A549 (cell line): ENCODE measurements around the gene SULF2. TPM values are rescaled to one million over a fixed set of nuclear protein-coding genes. Genes with fewer than 3 reads are reported as not detected.

ENCODE experiments used
- ATAC-seq, 2 experiments: fragments of 200-7000 bp in 1 of 2; fragments of >200 bp in 1 of 2; cut with Nextera tagmentation in 1 of 2; cut with Tn5 transposase in 1 of 2; 3 replicates each; pipeline versions ENCODE4 v1.8.0 to v1.9.1; 2018 to 2020; ENCODE audit warnings: mild to moderate bottlenecking in 1 of 2, moderate library complexity in 1 of 2
- CTCF ChIA-PET: fragments of 300-600 bp; sonication (Branson Sonifier 250); formaldehyde crosslinking; extraction: SDS; loops from one replicate; lab custom pipeline; 2021; ENCODE audit warnings: antibody characterized with exemption, inconsistent platforms; lab: Yijun Ruan, JAX
- POLR2A ChIA-PET: fragments of 350-600 bp; formaldehyde crosslinking; extraction: SDS; loops from one replicate; lab custom pipeline; 2021; ENCODE audit warnings: antibody characterized with exemption, inconsistent platforms; lab: Yijun Ruan, JAX
- DNase-seq, 2 experiments: peaks; one replicate each; pipeline versions ENCODE4 v3.0.0 to v3.0.0-alpha.2; 2011 to 2016; ENCODE audit warnings: low read depth in 1 of 2, low spot score in 1 of 2
- FAIRE-seq: peaks from 2 replicates; lab custom pipeline; 2011; peaks lifted over from hg19 to GRCh38; lab: Jason Lieb, UNC
- H3K27ac ChIP-seq, 2 experiments: fragments of >200 bp; sonication (Bioruptor Twin); formaldehyde crosslinking; 3 replicates each; pipeline ENCODE4 v1.5.1; 2016 to 2017
- H3K4me1 ChIP-seq: fragments of >200 bp; sonication (Bioruptor Twin); formaldehyde crosslinking; 3 replicates; pipeline ENCODE4 v1.6.1; 2016
- H3K4me2 ChIP-seq: fragments of >200 bp; sonication (Bioruptor Twin); formaldehyde crosslinking; 3 replicates; pipeline ENCODE4 v1.6.1; 2016
- H3K4me3 ChIP-seq: fragments of >200 bp; sonication (Bioruptor Twin); formaldehyde crosslinking; 3 replicates; pipeline ENCODE4 v1.5.1; 2016
- H3K9me3 ChIP-seq: fragments of >200 bp; sonication (Bioruptor Twin); formaldehyde crosslinking; 3 replicates; pipeline ENCODE4 v1.6.1; 2016
- BCL3 ChIP-seq: fragments of >200 bp; sonication (Bioruptor Twin); formaldehyde crosslinking; IDR thresholded peaks from 3 replicates; pipeline ENCODE4 v1.6.1; 2016
- CHD2 ChIP-seq: fragments of 150-350 bp; IDR thresholded peaks from 2 replicates; pipeline ENCODE4 v1.6.1; 2014; ENCODE audit warnings: low read length; ENCODE audit not compliant: partially characterized antibody
- CHD4 ChIP-seq: fragments of 200-600 bp; sonication (generic); IDR thresholded peaks from 2 replicates; pipeline ENCODE4 v1.6.1; 2016; ENCODE audit warnings: antibody characterized with exemption, mild to moderate bottlenecking, borderline replicate concordance
- EP300 ChIP-seq, 2 experiments: fragments of >200 bp; sonication (Bioruptor Twin); formaldehyde crosslinking; IDR thresholded peaks; 2 replicates in 1 of 2; 3 replicates in 1 of 2; pipeline ENCODE4 v1.6.1; 2016 to 2017
- FOSB ChIP-seq: fragments of 250-450 bp; sonication (Bioruptor Pico); IDR thresholded peaks from 2 replicates; pipeline ENCODE4 v1.5.0; 2020; ENCODE audit warnings: mild to moderate bottlenecking, moderate library complexity
- HDAC2 ChIP-seq: fragments of 200-600 bp; sonication (generic); IDR thresholded peaks from 2 replicates; pipeline ENCODE4 v1.6.1; 2016
- HES2 ChIP-seq: fragments of >200 bp; sonication (Bioruptor Twin); formaldehyde crosslinking; IDR thresholded peaks from 2 replicates; pipeline ENCODE4 v1.6.1; 2016
- JUNB ChIP-seq: fragments of >200 bp; sonication (Bioruptor Twin); formaldehyde crosslinking; IDR thresholded peaks from 2 replicates; pipeline ENCODE4 v1.6.1; 2016
- KDM1A ChIP-seq: fragments of 200-600 bp; sonication (generic); IDR thresholded peaks from 2 replicates; pipeline ENCODE4 v1.6.1; 2016; ENCODE audit warnings: low read depth, mild to moderate bottlenecking
- MAZ ChIP-seq: fragments of 150-350 bp; IDR thresholded peaks from 2 replicates; pipeline ENCODE4 v1.6.1; 2014; ENCODE audit warnings: antibody characterized with exemption, low read depth, low read length, borderline replicate concordance
- MYC ChIP-seq: IDR thresholded peaks from 2 replicates; pipeline ENCODE4 v1.6.1; 2012; ENCODE audit warnings: mild to moderate bottlenecking, inconsistent platforms, low read length, improper control_type of control experiment, borderline replicate concordance
- NPAS2 ChIP-seq: fragments of 250-450 bp; sonication (Bioruptor Pico); IDR thresholded peaks from 2 replicates; pipeline ENCODE4 v1.8.0; 2022; ENCODE audit warnings: mild to moderate bottlenecking, moderate library complexity, borderline replicate concordance
- POLR2AphosphoS2 ChIP-seq: conservative IDR thresholded peaks from 2 replicates; pipeline ENCODE4 v1.6.1; 2012; ENCODE audit warnings: low read length, improper control_type of control experiment, inconsistent platforms
- RFX5 ChIP-seq: fragments of 450-650 bp; IDR thresholded peaks from 2 replicates; pipeline ENCODE4 v1.7.1; 2014; ENCODE audit warnings: antibody characterized with exemption, mild to moderate bottlenecking, moderate library complexity
- TP53 ChIP-seq: fragments of 250-450 bp; sonication (Bioruptor Pico); IDR thresholded peaks from 2 replicates; pipeline ENCODE4 v1.5.0; 2021; ENCODE audit warnings: mild to moderate bottlenecking, moderate library complexity
- ZNF302 ChIP-seq: fragments of 250-450 bp; sonication (Bioruptor Pico); IDR thresholded peaks from 2 replicates; pipeline ENCODE4 v1.9.0; 2021; ENCODE audit warnings: inconsistent platforms, mild to moderate bottlenecking, moderate library complexity
- ZSCAN20 ChIP-seq: fragments of 250-450 bp; sonication (Bioruptor Pico); IDR thresholded peaks from 2 replicates; pipeline ENCODE4 v1.8.0; 2022; ENCODE audit warnings: mild to moderate bottlenecking, moderate library complexity
- WGBS: methylation state at CpG from one replicate; pipeline ENCODE4 v1.1.6; 2017; ENCODE audit errors: missing lambda C conversion rate; 5-methylcytosine and 5-hydroxymethylcytosine counted together
- polyA plus RNA-seq, 4 experiments: library from polyadenylated mRNA; depleted of rRNA in 3 of 4; stranded (reverse); fragments of >200 nt; fragmentation: RNase III in 1 of 4; extraction: RNeasy Plus Mini Kit Qiagen cat#74134 plus additional on column Dnase treatment in 1 of 4; gene quantifications; 2 replicates in 3 of 4; 3 replicates in 1 of 4; pipeline ENCODE4 v1.2.3, GENCODE V29; 2011 to 2017
- TF ChIP-seq, protein P1 (sequence below): fragments of 450-650 bp; IDR thresholded peaks from 2 replicates; pipeline ENCODE4 v1.6.1; 2014; ENCODE audit warnings: antibody characterized with exemption
- TF ChIP-seq, protein P2 (sequence below): fragments of 200-600 bp; sonication (generic); IDR thresholded peaks from 2 replicates; pipeline ENCODE4 v1.6.1; 2016; ENCODE audit warnings: antibody characterized with exemption, mild to moderate bottlenecking, moderate library complexity

The SULF2 gene
- polyA plus RNA-seq, 2 of the 4 experiments (the other 2 are of a cell fraction): 5.8 to 16.8 TPM

DNA sequence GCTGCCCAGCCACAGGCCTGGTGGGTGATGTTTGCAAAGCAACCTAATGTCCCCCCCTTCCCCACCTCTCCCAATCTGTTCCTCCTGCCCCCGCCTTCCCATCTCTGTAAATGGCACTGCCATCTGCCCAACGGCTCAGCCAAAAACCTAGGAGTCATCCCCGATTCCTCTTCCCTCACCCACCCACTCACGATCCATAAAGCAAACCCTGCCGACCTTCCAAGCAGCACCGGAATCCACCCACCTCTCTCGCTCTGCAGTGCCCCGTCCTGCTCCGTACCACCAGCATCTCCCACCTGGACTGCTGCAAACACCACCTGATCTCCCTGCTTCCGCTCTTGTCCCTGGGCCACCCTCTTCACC is 37.6 kb downstream of the SULF2 start:
- H3K4me1 ChIP-seq: no peaks in the 10 kb centered on the region
- TF ChIP-seq CHD4 (no peak), NPAS2 (CRISPR knock-in tag) (no peak), FOSB (no peak), EP300 (IDR thresholded peaks at IDR 0.05) (no peak), HES2 (no peak), TP53 (CRISPR knock-in tag) (no peak), HDAC2 (no peak), ZNF302 (CRISPR knock-in tag) (no peak), CHD2 (no peak), MYC (no peak), JUNB (no peak), KDM1A (no peak)
- TF ChIP-seq, protein P1, sequence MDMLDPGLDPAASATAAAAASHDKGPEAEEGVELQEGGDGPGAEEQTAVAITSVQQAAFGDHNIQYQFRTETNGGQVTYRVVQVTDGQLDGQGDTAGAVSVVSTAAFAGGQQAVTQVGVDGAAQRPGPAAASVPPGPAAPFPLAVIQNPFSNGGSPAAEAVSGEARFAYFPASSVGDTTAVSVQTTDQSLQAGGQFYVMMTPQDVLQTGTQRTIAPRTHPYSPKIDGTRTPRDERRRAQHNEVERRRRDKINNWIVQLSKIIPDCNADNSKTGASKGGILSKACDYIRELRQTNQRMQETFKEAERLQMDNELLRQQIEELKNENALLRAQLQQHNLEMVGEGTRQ: no peak
- ATAC-seq: no peak
- no peak overlapping the region for H3K27ac ChIP-seq
- CTCF ChIA-PET: no interaction called here
- WGBS: 80% methylated on average over 10 of the region's 10 CpGs
- no peak for FAIRE-seq
- POLR2A ChIA-PET: no interaction called here
- no peak overlapping the region for H3K4me2 ChIP-seq
- H3K9me3 ChIP-seq: no peaks in the 10 kb centered on the region
- H3K4me3 ChIP-seq: no peak overlapping the region
- no peak for DNase-seq

- H3K27ac ChIP-seq: no peak overlapping the region
- FAIRE-seq (no peak), ATAC-seq (no peak), DNase-seq (no peak)
- 97% methylated on average over 4 of the region's 4 CpGs for WGBS
- H3K4me2 ChIP-seq: no peak overlapping the region
- TF ChIP-seq CHD4 (no peak), RFX5 (no peak), ZSCAN20 (no peak), CHD2 (no peak), BCL3 (no peak), MAZ (no peak), EP300 (IDR thresholded peaks at IDR 0.05) (no peak), POLR2AphosphoS2 (no peak)
- TF ChIP-seq, protein P2, sequence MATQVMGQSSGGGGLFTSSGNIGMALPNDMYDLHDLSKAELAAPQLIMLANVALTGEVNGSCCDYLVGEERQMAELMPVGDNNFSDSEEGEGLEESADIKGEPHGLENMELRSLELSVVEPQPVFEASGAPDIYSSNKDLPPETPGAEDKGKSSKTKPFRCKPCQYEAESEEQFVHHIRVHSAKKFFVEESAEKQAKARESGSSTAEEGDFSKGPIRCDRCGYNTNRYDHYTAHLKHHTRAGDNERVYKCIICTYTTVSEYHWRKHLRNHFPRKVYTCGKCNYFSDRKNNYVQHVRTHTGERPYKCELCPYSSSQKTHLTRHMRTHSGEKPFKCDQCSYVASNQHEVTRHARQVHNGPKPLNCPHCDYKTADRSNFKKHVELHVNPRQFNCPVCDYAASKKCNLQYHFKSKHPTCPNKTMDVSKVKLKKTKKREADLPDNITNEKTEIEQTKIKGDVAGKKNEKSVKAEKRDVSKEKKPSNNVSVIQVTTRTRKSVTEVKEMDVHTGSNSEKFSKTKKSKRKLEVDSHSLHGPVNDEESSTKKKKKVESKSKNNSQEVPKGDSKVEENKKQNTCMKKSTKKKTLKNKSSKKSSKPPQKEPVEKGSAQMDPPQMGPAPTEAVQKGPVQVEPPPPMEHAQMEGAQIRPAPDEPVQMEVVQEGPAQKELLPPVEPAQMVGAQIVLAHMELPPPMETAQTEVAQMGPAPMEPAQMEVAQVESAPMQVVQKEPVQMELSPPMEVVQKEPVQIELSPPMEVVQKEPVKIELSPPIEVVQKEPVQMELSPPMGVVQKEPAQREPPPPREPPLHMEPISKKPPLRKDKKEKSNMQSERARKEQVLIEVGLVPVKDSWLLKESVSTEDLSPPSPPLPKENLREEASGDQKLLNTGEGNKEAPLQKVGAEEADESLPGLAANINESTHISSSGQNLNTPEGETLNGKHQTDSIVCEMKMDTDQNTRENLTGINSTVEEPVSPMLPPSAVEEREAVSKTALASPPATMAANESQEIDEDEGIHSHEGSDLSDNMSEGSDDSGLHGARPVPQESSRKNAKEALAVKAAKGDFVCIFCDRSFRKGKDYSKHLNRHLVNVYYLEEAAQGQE: no peak
- no peak overlapping the region for H3K4me3 ChIP-seq
- H3K4me1 ChIP-seq: peaks cover 2% of the 10 kb centered on the region; the same call in 1 of the 3 replicates
- H3K9me3 ChIP-seq: no peaks in the 10 kb centered on the region
- ChIA-PET POLR2A (no interaction called here), CTCF (interaction anchor here (1.1 to 3.2 kb wide), 3 partner anchors 11 to 41 kb away, joined by 3 to 14 read pairs (median 6); no protein-coding TSS in a partner anchor)
Measured at GRCh38 chr20:47744803-47745202, 40.5 kb downstream of the SULF2 start.
